GM21515 (cell line): ENCODE results near the gene SCN10A.

Experiments
- ATAC-seq: cut with Tn5 transposase; IDR thresholded peaks from one replicate; pipeline ENCODE4 v1.9.1; 2021; ENCODE audit not compliant: unreplicated experiment

The SCN10A gene

DNA sequence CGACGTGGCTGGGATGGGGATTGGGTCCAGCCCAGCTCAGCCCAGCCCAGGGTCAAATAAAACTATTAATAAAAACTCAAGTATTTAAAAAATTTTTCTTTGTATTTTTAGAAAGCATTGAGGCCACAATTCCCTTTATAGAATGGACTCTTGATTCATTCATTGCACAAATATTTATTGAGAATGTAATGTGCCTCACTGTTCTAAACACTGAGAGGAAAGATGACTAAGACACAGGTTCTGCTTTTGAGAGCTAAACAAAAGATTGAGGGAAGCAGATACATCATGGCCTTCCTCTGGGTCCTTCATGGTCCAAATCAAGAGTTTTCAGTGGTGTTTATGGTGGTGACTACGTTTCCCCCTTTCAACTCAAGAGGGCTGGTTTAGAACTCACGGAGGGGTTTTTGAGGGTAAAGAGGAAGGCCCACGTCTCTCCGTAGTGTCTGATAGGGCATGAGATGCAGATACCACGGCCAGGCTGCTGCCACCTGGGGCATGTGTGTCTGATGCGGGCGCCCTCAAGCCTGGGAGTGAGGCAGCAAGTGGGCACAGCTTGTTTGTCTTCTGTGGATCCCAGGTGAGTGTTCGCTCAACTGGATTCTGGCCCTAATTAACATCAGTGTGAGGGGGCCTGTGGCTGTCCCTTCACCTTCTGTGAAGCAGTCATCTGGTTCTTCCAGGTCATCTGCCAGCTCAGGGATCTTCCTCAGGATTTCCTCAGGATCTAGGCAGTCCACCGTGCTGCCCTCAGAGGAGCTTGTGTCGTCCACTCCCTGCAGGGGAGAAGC lies 93.0 kb downstream of the SCN10A start:
- no peak for ATAC-seq

GRCh38 chr3:38721207-38721772 lies 94.7 kb downstream of the SCN10A start:
- no peak for ATAC-seq

DNA sequence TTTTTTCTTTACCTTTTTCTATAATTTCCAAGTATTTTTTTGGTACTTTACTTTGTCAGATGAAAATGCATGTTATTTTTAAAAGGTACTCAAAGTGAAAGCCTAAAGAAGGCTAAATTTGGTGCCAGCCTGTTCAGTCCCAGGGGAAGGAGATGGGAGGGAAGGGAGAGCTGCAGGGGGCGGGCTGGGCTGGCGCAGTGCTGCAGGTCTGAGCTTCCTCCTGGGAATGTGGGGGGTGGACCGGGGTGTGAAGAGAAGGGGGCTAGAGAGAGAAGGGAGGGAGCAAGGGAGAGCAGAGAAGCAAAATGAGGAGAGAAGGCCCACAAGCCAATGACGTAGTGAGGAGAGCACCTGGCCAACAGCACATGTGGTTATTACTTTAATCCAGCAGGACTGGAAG lies 95.6 kb downstream of the SCN10A start:
- ATAC-seq = no peak

GRCh38 chr3:38717355-38718240 lies 98.4 kb downstream of the SCN10A start:
- ATAC-seq = no peak

DNA sequence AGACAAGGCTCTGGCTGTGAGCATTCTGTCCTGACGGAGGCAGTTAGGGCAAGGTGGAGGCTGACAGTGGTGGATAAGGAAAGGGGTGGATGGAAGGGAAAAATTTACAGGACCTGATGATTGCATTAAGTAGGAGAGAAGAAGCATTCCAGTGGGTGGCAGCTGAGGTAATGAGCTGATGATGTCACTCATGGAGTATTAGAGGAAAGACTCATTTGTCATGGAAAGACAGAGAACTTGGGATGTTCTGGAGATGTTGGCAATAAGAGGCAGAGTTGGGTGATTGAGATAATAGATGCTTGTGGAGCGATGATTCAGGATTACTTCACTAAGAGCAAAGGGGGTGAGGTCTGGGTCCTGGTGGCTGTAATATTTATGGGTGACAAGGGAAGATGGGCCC lies 102.9 kb downstream of the SCN10A start:
- ATAC-seq = no peak

DNA sequence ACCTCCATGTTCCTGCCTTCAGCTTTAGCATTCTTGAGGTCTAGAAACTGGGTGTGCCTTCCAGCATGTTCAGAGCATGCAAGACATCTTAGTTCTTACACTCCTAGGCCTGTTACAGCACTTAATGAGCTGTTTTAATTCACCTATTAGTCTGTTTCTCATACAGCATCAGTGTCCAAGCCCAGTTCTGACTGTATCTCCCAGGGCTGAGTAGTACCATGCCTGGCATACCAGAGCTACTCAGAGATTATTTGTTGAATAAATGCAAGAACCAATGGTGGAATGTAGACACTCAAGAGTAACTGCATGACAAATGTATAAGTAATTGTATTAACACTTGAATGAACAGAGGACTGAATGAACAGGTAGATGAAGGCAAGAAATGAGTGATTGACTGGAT lies 104.7 kb downstream of the SCN10A start:
- ATAC-seq = no peak

GRCh38 chr3:38707730-38708129 lies 108.3 kb downstream of the SCN10A start:
- no peak for ATAC-seq

DNA sequence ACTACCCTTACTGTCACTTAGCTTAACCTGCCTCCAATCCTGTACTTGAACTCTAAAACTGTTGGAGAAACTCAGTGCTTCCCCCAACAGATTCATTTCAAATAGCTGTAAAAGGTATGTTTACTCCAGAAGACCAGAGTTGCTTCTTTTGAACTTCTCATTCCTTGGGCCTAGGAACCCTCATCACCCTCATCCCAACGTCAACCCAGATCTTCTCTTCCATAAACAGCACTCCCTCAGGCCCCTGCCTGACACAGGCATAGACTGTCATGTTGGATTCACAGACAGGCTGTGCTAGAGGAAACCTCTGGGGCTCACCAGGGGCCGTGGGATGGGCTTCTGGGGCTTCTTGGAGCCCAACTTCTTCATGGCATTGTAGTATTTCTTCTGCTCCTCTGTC lies 109.1 kb downstream of the SCN10A start:
- ATAC-seq = no peak

DNA sequence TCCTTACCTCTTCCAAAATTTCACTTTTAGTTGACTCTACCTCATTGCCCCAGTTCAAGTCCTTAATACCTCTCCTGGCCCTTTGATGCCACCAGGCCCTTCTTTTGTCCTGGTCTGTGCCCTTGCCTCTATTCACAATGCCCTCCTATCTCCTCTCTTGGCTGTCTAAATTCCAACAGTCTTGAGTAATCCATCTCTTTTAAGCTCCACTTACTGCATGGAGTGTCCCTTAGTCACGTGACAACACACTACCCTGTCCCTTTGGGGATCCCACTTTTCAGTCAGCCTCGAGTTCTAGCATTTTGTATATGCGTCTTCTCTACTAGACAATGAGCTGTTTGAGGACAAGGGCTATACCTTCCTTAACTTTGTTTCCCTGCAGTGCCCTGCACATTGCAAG lies 113.8 kb downstream of the SCN10A start:
- no peak for ATAC-seq

GRCh38 chr3:38698760-38699159 lies 117.3 kb downstream of the SCN10A start:
- no peak for ATAC-seq

GRCh38 chr3:38698061-38698460 lies 118.0 kb downstream of the SCN10A start:
- ATAC-seq = no peak

- ATAC-seq = no peak
These were observed 120.0 kb downstream of the SCN10A start for GRCh38 chr3:38696034-38696433.

- no peak for ATAC-seq
These were observed 125.8 kb downstream of the SCN10A start for GRCh38 chr3:38690185-38690584.

DNA sequence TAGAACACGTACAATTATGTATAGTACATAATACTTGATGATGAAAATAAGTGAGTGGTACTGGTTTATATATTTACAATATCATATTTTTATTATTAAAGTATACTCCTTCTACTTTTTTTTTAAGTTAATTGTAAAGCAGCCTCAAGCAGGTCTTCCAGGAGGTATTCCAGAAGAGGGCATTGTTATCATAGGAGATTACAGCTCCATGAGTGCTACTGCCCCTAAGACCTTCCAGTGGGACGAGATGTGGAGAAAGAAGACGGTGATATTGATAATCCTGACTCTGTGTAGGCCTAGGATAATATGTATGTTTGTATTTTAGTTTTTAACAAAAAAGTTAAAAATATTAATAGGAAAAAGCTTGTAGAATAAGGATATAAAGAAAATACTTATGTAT lies 126.2 kb downstream of the SCN10A start:
- ATAC-seq = no peak

- no peak for ATAC-seq
These were observed 126.7 kb downstream of the SCN10A start for GRCh38 chr3:38689346-38689745.

GRCh38 chr3:38687321-38687720 lies 128.7 kb downstream of the SCN10A start:
- no peak for ATAC-seq

- ATAC-seq = no peak
These were observed 131.5 kb downstream of the SCN10A start for GRCh38 chr3:38684546-38684945.

DNA sequence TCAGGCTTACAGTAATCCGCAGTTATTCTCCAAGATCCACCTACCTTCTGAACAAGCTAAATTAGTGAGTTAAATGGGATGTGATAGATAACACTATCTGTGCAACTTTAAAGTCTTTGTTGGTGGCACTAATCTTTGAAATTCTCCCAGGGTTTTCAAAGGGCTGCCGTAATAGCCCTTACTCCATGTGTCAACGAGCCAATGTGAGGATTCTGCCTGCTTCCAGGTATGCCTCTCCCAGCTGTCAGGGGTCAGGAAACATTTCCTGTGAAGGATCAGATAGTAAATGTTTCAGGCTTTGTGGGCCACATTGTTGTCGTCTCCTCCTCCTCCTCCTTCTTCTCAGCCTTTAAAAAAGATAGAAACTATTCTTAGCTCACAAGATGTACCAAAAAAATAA lies 146.3 kb downstream of the SCN10A start:
- no peak for ATAC-seq

GRCh38 chr3:38662544-38662943 lies 153.5 kb downstream of the SCN10A start:
- no peak for ATAC-seq

DNA sequence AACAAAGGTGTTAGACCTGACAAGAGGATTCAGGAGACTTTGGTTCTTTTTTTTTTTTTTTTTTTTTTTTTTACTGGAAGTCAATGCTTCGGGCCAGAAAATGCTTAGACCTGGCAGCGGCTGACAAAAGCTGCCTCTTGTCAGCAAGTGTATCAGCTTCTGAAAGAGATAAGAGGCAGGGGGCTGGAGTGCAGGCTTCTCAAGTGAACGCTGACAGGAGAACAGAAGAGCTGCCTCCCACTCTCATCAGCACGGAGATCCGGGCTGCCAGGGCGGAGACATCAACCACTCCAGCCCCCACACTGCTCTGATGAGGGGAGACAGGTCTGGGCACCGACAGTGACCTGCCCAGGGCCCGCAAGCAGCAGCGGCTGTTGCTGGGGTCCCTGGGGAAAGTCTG lies 157.2 kb downstream of the SCN10A start:
- no peak for ATAC-seq

- ATAC-seq = no peak
These were observed 158.6 kb downstream of the SCN10A start for GRCh38 chr3:38657369-38657768.
